SW 1271 (cell line): ENCODE data around the gene CCDC102A.
A peak's percentile ranks its signal among the peaks of the same experiment; 100 is the strongest.

Experiments
- DNase-seq, 2 experiments: peaks; one replicate each; lab custom pipeline; 2025; lab: John Stamatoyannopoulos, UW

The CCDC102A gene

DNA sequence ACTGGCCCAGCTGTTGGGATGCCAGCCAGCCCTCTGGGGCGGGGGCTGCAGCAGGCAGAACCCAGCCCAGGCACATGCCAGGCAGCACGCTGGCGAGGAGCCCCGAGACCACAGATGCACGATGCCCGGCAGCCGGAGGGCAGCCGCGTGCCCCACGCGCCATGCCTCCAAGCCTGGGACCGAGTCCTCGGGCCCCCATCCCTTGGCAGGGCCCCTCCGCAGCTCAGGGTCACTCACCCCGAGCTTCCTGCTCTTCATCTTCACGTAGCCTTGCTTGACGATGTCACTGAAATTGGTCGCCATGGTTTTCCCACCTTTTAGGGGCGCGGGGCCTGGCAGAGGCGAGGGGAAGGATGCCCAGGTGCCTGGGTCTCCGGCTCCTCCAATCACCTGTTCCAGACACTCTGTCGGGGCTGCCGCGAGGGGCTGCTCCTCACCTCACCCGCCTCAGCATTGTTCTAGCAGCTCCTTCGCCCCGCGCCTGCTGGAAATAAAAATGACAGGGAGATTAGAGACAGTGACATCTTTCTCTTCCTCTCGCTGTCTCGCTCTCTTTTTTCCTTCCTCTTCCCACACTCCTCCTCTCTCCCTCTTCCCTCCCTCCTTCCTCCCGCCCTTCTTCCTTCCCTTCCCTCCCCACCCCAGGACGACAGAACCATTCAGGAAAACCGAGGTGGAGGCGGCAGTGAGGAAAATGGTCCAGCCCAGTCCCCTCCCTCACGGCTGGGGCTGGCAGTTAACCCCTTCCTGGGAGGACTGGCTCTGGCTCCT lies 57.0 kb downstream of the CCDC102A start:
- no peak for DNase-seq

DNA sequence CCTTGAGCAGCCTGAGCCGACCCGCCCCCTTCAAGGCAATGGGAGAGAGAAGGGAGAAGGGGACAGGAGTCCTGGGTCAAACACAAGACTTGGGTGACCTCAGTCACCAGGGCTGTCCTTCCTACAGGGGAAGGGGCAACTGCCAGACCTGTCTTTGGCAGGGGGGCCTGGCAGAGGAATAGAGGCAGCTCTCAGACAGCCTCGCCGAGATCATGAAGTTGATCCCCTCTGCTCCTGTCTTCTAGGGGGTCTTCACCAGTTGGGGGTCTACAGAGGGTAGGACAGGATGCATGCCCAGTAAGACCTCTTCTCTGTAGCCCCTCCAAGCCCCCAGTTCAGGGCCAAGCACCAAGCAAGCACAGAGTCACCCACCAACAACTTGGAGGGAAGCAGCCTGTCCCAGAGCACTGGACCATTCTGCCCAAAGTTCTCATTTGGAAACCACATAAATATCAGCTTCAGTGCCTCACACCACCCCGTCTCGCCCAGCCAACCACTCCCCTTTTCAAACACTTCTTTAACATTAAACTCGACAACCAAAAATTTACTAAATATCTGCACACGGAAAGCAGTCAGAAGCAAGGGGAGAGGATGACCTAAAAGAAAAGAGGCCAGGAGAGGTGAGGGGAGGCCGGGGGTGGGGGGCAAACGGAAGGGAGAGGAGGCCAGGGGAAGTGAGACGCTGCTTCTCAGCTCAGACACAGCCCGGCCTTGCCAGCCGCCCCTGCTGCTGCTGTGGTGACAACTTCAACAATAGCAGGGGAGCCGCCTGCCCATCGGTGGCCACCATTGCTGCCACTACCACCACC lies 57.8 kb downstream of the CCDC102A start:
- DNase-seq: no peak

DNA sequence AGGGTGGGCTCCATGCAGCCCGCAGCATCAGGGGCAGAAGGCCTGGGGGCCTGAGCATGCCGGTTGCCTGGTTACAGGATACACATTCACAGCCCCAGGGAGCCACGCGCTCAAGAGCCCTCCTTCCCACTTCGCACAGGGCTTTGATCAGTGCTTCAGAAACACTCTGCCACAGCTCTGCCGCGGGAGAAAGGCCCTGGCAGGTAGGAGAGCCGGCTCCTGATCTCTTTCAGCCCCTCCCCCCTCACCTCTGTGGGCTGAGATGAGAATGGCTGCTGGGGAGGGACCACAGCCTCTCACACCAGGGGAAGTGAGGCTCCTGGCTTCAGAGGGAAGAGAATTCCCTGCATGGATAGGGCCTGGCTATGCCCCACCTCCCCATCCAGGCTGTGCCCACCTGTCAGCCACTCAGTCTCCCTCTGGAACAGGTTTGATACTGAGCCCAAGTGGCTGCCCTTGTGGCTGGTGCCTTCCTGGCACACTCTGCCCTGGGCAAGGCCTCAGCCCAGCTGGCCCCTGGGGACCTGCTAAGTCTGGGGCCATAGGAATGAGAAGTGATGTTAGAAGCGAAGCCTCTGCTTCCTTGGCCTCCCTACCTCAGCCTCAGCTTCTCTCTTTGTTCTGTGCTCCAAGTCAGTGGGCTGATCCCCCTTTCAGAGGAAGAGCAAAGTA lies 58.7 kb downstream of the CCDC102A start:
- DNase-seq: no peak

DNA sequence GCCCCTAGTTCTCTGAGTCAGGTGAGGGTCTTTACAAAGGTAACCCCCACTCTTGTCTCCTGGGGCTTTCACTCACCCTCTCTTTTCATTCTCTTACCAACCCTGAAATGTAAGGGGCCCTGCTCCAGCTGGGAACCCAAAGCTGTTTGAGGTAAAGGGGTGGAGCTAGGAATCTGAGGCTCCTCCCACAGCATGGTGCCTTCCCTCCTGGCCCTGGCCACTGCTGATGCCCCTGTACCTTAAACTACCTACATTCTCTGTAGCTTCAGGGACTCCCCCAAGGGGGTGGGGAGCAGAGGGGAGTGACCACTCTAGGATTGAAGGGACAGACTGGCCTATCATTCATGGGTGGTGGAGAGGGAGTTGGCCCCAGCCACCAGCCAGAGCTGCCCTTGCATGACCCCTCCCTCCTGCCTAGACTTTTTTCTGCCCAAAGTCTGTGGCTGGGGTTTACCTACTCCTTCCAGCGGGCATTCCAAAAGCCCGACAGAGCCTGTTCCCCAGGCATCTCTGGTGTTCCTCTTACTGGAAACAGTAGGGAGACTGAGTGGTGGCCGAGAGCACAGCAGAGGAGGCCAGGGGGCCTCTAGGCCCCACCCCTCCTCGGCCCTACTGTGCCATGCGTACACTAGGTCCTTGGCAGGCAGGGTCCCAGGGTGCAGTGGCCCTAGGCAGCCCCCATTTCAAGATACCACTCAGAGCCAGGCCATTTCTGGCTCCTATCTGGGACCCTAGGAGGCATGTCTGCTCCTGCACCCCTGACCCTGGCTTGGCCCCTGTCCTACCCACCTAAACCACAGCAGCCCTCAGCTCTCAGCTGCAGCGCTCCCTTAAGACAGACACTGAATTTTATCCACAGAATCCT lies 59.6 kb downstream of the CCDC102A start:
- no peak for DNase-seq

DNA sequence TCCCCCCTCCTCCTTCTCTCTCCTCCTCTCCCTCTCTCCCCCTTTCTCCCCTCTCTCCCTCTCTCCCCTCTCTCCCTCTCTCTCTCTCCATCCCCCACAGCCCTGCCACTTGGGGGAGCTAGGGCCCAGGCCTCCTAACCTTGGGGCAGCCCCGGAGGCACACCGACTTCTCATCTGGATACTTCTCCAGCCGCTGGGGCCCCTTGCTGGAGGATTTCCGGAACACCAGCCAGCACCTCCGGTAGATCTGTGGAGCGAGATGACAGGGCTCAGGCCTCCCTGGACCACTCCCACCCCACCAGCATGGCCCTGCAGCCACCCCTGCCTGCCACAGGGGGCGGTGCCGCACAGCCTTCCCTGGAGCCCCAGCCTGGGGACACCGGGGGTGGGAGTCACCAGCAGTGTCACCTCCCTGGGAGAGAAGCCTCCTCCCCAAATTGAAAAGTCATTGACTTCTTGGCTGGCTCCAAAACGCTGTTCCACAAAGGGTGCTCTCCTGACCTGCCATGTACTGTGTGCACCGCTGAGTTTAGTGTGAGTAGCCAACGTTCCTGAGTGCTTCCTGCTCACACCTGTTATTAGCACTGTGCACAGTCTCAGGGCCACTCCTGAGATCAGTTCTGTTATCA lies 60.5 kb downstream of the CCDC102A start:
- no peak for DNase-seq

DNA sequence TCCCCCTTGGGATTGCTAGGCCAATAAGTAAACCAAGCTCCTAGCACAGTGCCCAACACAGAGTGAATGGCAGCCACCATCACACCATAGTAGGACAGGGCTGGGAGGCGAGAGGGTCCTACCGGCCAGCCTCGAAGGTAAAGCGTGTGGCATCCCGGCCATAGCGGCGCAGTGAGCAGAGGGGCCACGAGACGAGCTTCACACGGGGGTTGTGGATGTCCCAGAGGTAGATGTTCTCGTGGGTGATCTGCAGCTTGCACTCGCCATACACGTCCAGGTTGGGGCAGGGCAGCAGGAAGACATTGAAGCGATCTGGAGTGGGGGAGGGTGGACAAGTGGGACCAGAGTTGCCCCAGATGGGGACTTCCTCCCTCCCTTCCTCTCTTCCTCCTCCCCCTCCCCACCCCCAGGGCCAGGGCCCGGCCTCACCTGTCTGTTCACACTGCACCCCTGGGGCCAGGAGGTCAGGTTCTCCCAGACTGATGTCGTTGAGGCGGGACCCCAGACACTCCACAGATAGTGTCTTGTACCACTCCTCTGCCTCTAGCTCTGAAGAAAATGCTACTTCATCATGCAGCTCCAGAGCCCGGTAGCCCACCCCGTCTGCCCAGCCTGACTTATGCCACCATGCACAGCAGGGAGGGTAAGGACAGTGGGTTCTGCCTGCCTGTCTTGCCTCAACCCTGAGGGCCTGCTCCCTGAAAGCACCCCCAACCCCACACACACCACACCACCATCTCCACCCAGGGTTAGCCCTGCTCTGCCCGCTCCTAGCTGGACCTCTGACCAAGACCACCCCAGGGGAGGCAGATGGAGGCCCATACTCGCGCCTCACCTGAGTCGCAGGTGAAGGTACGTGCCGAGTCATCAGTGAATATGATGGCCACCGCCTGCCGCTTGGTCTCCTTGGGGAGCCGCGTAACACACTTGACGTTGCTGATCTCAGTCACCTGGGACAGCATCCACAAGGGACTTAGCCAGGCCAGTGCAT lies 61.4 kb downstream of the CCDC102A start:
- DNase-seq: no peak

DNA sequence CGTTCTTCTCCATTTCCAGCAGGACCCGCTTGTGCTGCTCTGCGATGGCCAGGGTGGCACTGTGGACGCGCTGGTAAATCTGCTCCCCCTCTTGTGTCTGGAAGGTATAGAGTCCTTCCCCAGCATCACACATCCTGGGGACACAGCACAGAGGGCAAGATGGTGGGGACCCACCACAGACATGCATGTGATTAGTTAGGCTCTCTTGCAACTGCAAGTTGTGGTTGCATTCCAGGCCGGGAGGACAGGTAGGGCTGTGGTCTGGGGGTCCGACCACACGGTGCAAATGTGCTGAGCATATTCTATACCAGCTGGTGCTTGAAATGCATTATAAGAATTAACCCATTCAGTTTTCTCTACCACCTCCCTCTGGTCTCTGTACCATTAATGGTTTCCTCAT lies 62.5 kb downstream of the CCDC102A start:
- no peak for DNase-seq

DNA sequence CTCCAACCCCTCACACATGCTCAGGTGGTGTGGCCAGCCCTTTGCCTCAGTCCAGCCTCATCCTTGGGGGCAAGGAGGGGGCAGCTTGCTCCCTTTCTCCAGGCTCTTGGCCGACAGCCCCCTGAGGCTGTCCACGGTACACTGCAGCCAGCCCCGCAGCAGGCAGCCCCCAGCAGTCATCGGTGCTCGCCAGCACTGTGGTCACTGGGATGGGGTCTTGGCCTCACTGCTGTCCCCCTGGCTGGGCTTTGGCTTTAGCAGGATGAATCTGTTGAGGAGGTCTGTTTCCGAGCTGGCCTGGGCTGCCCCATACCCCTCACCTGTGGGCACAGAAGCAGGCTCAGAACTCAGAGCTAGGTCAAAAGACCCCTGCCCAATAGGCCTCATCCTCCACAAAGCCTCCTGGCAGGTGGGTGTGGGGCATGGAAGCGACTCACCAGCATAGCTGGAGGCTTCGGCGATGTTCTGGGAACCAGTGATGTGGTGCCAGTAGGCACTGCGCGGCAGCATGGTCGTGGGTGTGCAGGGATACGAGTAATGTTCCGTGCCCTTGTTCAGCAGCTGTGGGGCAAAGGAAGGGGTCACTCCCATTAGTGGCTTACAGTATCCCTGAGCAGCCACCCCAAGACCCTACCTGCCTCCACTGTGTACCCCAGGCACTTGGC lies 63.1 kb downstream of the CCDC102A start:
- no peak for DNase-seq

DNA sequence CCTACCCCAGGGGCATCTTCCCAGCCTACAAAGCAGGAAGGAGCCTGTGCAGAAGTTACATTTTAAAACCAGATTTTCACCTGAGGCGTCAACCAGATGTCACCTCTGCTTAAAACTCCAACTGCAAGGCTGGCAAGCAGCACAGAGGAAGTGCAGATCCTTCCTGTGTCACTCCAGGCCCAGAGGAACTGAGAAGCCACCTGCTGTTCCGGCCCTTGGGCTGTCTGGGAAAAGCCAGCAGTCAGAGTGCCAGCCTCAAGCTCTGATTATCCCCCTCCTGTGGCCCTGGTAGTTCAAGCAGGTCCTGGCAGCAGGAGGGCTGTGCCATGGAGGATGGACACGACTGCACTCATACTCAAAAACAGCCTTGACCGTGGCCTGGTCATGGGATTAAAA lies 63.7 kb downstream of the CCDC102A start:
- DNase-seq: peak in 1 of 2 experiments; percentile 15

DNA sequence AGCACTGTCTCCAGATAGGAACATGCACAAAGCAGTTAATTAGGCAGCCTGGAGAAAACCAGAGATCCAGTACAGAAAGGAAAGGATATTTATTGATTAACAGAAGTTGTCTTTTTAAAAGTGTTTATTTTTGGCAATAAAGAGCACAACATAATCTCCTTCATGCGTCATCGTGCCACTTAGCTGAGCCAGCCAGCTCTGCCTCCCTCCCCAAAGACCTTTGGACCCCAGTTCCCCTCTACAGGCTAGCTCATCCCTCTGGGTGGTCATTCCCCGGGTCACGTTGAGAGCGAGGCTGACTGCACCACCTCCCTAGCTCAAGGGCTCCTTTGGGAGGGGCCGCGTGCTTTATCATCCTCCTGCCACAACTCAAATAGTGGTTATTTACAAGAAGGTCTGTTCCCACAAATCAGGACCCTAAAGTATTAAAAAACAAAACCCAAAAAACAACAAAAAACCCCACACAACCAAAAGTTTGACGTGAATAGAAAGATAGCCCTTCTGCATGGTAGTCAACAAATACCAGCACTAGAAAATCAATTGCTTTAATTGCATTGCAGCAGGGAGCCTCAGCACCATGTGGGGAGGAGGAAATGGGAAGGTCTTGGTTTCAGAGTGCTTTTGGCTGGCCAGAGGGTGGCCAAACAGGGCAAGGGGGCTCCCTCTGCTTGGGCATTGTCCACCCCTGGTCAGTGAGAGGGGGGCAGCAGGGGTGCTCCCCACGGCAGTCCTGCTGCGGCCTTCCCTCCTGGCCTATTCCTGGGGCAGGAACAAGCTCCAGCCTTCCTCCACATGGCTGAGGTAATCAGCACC lies 64.3 kb downstream of the CCDC102A start:
- DNase-seq: no peak

DNA sequence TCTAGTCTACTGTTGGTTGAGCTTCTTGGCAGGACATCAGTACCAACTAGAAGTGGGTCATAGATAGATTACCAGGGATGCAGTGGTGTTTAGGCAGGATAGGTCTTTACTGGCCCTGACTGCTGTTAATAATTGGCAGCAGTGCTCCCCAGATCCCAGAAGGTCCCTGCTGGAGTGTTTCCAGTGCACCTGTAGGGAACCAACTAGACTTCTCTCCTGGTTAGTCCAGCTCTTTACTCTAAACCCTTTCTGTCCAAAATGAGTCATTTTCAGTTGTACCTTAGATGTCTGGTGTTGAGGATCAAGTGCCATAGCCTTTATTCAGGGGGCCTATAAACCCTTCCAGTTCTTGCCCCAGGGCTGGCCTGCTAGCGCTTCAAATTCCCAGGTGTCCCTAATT lies 65.2 kb downstream of the CCDC102A start:
- no peak for DNase-seq

DNA sequence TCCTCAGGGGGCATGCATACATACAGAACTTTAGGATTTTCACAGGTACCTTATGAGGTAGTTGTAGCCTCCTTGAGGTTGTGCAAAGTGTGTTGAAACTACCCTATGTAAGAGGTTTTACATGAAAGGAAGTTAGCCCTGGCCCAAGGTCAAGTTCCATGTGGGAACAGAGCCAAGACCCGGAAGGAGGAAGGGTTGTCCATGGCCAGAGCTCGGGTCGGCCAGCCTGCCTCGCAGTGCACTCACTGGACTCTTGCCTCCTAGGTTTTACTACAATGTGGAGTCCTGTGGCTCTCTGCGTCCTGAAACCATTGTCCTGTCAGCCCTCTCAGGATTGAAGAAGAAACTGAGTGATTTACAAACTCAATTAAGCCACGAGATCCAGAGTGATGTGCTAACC lies 65.7 kb downstream of the CCDC102A start:
- no peak for DNase-seq

DNA sequence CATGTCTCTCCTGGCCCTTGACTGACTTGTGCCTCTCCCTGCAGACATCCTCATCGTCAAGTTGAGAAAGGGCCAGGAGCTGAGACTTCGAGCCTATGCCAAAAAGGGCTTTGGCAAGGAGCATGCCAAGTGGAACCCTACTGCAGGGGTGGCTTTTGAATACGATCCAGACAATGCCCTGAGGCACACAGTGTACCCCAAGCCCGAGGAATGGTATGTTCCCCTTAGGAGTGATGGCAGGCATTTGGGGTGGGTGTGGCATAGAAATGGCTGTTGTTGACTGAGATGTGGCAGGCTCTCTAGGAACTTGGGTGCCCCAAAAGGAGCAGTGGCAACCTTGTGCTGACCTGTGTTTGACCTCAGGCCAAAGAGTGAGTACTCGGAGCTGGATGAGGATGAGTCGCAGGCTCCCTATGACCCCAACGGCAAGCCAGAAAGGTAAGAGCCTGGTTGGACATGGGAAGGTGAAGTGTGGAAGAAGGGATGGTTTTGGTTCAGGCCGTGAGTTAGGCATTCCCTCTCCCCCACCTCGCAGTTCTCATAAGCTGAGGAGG lies 66.4 kb downstream of the CCDC102A start:
- DNase-seq: no peak

DNA sequence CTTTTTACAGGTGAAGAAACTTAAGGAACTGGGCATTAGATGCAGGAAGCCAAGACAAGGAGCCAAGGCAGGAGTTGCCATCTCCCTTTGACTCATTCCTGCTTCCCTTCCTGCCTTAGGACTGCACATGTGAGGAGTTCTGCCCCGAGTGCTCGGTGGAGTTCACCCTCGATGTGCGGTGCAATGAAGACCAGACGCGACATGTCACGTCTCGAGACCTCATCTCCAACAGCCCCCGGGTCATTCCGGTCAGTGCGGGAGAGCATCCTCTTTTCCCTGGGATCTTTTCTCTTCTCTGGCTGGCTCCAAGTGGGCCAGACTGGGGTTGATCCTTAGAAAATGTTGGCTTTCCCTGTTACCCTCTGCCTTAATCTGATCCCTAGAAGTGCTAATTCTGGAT lies 67.3 kb downstream of the CCDC102A start:
- no peak for DNase-seq

DNA sequence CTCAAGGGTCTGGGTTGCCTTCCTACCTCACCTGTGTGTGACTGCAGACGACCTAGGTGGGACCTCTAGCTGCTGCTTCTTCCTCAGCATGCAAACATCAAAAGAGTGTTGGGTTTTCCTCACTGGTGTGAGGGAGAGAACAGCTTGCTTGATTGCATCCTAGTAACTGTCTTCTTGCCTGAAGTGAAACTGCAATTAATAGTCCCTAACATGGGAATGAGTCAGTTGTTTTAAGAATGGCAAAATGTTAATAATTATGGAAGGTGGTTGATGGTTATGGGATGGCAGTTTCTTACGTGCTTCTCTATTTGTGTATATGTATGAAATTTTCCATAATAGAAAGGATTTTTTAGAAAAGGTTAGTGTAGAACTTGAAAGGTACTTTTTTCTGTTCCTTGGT lies 68.0 kb downstream of the CCDC102A start:
- no peak for DNase-seq

DNA sequence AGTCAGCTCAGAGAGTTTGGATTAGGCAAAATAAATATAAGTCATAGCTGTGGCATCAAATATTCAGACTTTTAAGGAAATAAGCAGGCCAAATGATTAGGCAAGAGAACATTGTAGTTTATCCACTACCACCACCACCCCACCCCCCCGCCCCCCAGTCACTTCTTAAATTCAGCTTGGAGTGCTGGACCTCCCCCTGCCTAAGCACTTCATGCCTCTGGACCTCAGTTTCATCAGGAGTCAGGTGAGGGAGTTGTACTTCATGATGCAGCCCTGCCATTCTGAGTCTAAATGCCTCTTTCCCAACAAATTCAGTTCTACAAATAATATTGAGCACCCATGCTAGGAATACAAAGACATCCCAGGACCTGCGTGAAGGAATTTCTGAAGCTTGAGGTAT lies 71.8 kb downstream of the CCDC102A start:
- no peak for DNase-seq

DNA sequence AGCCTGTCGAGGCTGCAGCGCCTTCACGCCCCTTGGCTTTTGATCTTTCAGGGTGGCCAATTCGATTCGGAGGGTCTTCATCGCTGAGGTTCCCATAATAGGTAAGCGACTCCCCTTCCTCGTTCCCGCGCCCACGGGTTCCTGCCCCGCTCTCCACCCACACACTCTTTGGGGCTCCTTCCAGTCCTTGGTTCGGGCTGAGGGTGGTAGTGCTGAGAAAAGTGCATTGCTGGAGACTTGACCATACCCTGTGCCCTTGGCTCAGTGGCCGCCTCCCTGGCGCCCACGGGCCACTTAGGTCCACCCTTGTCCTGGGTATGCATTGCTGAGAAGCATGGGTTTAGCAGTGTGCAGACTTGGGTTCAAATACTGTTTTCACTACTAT lies 73.4 kb downstream of the CCDC102A start:
- no peak for DNase-seq

DNA sequence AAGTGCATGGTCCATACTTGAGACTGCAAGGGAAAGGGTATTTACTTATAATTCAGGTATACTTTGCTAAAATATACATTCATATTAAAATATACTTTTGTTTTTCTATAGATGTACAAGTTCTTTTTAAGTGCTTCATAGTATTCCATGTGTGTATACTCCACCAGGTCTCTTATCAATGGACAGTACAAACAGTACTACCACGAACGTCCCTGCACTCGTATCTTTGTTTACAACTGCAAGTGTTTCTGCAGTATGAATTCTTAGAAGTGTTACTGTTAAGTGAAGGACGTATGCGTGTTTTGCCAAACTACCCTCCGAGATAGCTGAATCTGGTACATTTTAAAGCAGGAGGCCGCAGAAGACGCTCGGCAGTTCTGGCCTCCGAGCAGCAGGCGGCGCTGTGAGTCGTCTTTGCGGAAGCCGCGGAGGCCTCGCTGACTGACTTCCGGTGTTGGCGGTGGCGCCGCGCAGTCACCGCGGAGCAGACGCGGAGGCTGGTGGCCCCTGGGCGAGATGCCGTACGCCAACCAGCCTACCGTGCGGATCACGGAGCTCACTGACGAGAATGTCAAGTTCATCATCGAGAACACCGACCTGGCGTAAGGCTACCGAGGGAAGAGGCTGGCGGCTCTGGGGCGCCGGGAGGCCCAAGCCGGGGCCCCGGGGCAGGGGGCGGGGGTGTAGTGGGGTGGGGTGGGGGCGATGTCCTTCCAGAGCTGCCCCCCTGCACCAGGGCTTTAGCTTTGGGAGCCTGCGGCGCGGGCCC lies 74.0 kb downstream of the CCDC102A start, which contains the start of gene POLR2C:
Gene POLR2C (plus strand): TSS at position 471 of the 769 bp plus-strand sequence. CDS start 46 bp downstream, at position 517.
- peak in 1 of 2 experiments; percentile 57 for DNase-seq
